GM12801 (cell line): Measurements from ENCODE around the gene ADGRG3.

ENCODE experiments used
- TF ChIP-seq, protein P1 (sequence below): IDR thresholded peaks from one replicate; pipeline ENCODE4 v1.5.1; 2011; ENCODE audit warnings: control low read depth; ENCODE audit not compliant: insufficient read length; ENCODE audit errors: extremely low read depth

The ADGRG3 gene

DNA sequence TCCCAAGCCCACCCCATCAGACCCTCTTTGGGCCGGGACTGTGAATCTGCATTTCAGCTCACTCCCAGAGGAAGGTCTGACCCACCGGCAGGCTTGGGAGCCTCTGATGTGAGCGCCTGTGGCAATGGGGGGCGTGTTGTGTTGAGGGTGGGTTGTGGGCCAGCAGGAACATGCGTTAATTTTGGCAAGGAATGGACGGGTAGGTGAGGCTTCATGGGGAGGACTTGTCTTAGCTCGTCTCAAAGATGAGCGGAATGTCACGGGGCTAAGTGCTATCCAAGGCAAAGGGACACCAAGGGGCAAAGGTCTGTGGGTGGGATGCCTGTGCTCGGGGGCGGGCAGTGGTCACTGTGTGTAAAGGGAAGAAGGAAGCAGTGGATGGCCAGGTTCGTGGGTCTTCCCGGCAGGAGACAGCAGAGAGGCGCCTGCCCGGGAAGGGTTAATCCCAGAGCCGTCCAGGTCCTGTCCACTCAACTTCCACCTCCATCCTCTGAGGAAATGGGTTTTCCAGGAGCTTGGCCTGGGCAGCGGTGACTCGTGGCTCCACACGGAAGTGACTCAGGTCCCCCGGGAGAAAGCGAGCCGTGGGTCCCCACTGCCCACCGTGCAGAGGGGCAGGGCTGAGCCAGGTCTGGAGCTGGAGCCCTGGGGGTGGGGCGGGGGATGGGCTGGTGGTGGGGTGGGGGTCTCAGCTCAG lies 22.3 kb upstream of the ADGRG3 start:
- TF ChIP-seq, protein P1, sequence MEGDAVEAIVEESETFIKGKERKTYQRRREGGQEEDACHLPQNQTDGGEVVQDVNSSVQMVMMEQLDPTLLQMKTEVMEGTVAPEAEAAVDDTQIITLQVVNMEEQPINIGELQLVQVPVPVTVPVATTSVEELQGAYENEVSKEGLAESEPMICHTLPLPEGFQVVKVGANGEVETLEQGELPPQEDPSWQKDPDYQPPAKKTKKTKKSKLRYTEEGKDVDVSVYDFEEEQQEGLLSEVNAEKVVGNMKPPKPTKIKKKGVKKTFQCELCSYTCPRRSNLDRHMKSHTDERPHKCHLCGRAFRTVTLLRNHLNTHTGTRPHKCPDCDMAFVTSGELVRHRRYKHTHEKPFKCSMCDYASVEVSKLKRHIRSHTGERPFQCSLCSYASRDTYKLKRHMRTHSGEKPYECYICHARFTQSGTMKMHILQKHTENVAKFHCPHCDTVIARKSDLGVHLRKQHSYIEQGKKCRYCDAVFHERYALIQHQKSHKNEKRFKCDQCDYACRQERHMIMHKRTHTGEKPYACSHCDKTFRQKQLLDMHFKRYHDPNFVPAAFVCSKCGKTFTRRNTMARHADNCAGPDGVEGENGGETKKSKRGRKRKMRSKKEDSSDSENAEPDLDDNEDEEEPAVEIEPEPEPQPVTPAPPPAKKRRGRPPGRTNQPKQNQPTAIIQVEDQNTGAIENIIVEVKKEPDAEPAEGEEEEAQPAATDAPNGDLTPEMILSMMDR = no peak

DNA sequence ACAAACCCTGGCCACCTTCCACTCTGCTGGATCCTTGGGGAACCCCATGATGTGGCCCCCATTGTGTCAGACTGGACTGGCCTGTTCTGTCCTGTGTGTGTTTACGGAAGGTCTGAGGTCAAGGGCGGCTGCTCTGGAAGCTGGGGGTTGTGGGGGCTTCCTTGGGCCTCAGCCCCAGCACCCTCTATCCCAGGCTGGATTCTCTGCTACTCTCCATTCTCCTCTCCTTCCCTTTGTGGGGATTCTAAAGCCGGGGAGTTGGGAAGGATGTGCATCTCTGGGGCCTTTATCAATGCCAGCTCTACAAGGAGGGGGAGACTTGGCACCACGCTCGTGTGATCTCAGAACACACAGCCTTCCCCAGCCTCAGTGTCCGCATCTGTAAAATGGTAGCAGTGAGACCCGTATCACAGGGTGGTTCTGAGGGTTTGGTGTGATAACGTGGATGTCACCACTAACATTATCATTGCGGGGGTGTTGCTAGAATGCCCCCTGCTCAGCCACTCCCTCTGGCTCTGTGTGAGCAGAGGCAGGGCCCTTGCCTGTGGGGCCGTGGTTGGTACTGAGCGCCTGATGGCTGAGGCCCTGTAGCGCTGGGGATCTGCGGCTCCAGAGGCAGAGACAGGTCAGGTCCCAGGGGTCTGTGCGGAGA lies 21.6 kb upstream of the ADGRG3 start:
- TF ChIP-seq, protein P1 = no peak

DNA sequence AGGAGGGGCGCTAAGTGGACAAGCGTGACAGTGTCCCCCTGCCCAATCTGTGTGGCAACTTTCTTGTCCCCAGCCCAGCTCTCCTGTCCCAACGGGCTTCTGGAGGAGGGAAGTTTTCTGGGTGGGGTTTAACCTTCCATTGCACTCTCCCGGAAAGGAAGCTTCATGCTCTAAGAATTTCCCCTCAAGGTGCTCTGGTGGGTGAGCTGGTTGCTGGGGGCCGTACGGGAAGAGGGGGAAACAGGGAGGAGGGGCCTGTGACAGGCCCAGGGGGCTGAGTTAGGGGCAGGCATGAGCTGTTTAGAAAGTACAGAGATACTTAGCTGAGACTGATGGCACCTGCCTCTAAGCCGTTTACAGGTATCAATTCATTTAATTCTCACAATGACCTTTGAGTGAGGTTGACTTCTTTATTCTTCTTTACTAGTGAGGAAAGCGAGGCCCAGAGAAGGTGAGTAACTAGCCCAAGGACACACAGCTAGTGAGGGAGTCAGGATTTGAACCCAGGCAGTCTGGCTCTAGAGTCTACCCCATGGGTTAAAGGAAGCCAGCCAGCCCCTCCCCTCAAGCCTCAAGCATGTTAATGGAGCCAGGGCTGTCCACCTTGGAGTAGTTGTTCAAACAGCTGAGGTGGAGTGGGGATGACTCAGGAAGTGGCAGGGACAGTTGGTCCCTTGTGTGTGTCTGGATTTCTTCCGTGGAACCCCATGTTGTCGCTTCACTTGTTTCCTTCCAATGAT lies 20.8 kb upstream of the ADGRG3 start:
- TF ChIP-seq, protein P1 = no peak

DNA sequence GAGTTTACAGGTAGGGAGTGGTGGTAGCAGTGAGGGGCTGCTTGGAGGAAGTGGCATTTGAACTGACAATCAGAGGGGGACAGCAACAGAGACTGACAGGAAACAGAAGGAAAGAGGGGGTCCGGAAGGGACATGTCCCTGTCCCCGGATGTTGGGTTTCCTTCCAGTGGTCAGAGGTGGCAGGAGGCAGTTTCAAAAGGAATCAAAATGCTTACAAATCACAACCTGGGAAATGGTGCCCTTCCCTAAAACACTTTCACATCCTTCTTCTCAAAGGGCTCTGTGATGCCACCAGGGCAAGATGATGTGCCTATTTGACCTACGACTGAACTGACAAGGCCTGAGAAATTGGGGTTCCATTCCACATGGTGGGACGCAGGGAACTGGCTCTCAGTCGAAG lies 20.0 kb upstream of the ADGRG3 start:
- TF ChIP-seq, protein P1 = no peak

DNA sequence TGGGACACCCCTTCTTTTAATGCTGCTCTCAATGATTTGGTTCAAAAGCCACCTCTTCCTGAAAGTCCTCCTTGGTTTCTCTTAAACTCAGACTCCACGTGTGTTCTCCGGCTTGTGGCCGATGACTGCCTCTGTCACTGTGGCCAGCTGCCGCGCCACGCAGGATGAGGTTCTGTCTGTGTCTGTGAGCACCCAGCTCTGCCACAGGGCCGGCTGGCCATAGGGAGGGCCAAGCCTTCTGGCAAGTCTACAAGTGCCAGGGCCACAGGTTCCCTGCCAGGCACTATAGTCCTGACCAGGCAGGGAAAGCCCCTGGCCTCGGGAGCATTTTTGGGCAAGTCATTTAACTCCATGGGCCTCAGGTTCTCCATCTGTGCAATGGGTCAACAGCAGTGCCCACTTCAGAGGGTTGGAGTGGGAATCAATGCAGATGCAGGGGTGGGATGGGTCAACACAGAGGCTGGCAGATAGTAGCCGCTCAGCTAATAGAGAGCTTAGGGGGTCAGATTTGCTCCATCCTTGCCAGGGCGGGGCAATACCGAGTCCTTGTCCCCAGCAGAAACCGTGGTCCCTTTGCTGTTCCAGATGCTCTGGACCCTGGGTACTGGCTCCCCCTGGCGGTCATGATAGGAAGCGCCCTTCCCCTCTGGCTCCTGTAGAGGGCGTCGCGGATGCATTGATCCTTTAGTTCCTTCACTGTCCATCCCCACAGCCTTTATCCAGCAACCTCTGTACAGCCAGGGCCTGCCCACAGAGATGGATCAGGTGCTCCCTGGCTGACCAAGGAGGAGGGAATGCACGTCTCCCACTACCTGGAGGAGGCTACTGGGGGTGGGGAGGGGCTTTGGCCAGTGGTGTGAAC lies 19.3 kb upstream of the ADGRG3 start:
- TF ChIP-seq, protein P1 = peak; percentile 98

DNA sequence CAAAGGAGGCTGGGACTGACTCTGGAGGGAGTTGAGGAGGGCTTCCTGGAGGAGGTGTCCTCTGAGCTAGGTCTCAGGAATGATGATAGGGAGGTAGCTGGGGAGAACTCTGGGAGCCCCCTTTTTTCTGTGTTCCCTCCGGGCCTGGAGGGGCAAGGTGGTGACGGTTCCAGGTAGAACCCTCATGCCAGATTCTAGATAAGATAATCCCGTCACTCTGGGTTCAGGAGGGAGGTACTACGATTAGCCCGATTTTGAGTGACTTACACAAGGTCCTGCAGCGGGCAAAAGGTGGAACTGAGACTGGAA lies 18.7 kb upstream of the ADGRG3 start:
- TF ChIP-seq, protein P1 = no peak

DNA sequence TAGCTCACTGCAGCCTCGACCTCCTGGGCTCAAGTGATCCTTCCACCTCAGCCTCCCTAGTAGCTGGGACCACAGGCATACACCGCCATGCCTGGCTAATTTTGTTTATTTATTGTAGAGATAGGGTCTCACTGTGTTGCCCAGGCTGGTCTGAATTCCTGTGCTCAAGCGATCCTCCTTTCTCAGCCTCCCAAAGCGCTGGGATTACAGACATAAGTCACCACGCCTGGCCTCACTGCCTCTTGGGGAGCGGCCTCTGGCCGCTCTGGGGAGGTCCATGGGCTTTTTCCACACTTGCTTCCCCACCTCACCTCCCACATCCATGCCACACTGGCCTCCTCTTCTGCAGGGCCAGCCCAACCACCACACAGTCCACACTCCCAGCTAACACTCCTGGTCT lies 18.3 kb upstream of the ADGRG3 start:
- TF ChIP-seq, protein P1 = no peak
